HEK293T (cell line): ENCODE data around the gene ZNF638.
A peak's percentile ranks its signal among the peaks of the same experiment; 100 is the strongest.

Experiments used
- CTCF ChIA-PET: fragments of 350-600 bp; formaldehyde crosslinking; extraction: SDS; loops from one replicate; lab custom pipeline; 2021; ENCODE audit warnings: antibody characterized with exemption, inconsistent platforms; lab: Yijun Ruan, JAX
- POLR2A ChIA-PET: fragments of 350-600 bp; formaldehyde crosslinking; extraction: SDS; loops from one replicate; lab custom pipeline; 2020; ENCODE audit warnings: antibody characterized with exemption, inconsistent platforms; lab: Yijun Ruan, JAX
- DNase-seq: peaks from one replicate; pipeline ENCODE4 v3.0.0; 2012; ENCODE audit warnings: mixed read lengths; ENCODE audit errors: extremely low spot score
- ARNT ChIP-seq: fragments of 450-650 bp; IDR thresholded peaks from 2 replicates; pipeline ENCODE4 v1.6.1; 2017; ENCODE audit warnings: mild to moderate bottlenecking
- BHLHE40 ChIP-seq: fragments of 450-650 bp; IDR thresholded peaks from 2 replicates; pipeline ENCODE4 v1.6.1; 2016; ENCODE audit warnings: mild to moderate bottlenecking, moderate library complexity, borderline replicate concordance
- CTBP1 ChIP-seq: fragments of 450-650 bp; IDR thresholded peaks from 2 replicates; pipeline ENCODE4 v1.6.1; 2016; ENCODE audit warnings: borderline replicate concordance
- ELF4 ChIP-seq: fragments of 450-650 bp; IDR thresholded peaks from 2 replicates; pipeline ENCODE4 v1.6.1; 2017; ENCODE audit warnings: antibody characterized with exemption
- FOXA1 ChIP-seq: fragments of 450-650 bp; IDR thresholded peaks from 2 replicates; pipeline ENCODE4 v1.6.1; 2016; ENCODE audit warnings: mild to moderate bottlenecking
- FOXK2 ChIP-seq: fragments of 450-650 bp; IDR thresholded peaks from 2 replicates; pipeline ENCODE4 v1.6.1; 2016; ENCODE audit warnings: mild to moderate bottlenecking
- FOXM1 ChIP-seq: fragments of 450-650 bp; IDR thresholded peaks from 2 replicates; pipeline ENCODE4 v1.6.1; 2017; ENCODE audit warnings: mild to moderate bottlenecking, borderline replicate concordance
- HDGF ChIP-seq: fragments of 450-650 bp; IDR thresholded peaks from 2 replicates; pipeline ENCODE4 v1.6.1; 2017; ENCODE audit warnings: antibody characterized with exemption, borderline replicate concordance
- L3MBTL2 ChIP-seq: fragments of 450-650 bp; conservative IDR thresholded peaks from 2 replicates; pipeline ENCODE4 v1.6.1; 2016; ENCODE audit warnings: mild to moderate bottlenecking
- LEF1 ChIP-seq: fragments of 450-650 bp; IDR thresholded peaks from 2 replicates; pipeline ENCODE4 v1.6.1; 2017; ENCODE audit warnings: mild to moderate bottlenecking, borderline replicate concordance
- NFRKB ChIP-seq: fragments of 450-650 bp; IDR thresholded peaks from 2 replicates; pipeline ENCODE4 v1.6.1; 2016; ENCODE audit warnings: mild to moderate bottlenecking, moderate library complexity
- PKNOX1 ChIP-seq: fragments of 450-650 bp; IDR thresholded peaks from 2 replicates; pipeline ENCODE4 v1.6.1; 2016
- SP1 ChIP-seq: fragments of 450-650 bp; IDR thresholded peaks from 2 replicates; pipeline ENCODE4 v1.6.1; 2017
- SUZ12 ChIP-seq: fragments of 450-650 bp; IDR thresholded peaks from 2 replicates; pipeline ENCODE4 v1.6.1; 2016; ENCODE audit warnings: mild to moderate bottlenecking
- TARDBP ChIP-seq: fragments of 450-650 bp; IDR thresholded peaks from 2 replicates; pipeline ENCODE4 v1.6.1; 2016
- ZNF384 ChIP-seq: fragments of 450-650 bp; IDR thresholded peaks from 2 replicates; pipeline ENCODE4 v1.6.1; 2016

The ZNF638 gene

GRCh38 chr2:71460595-71461303 is 129.2 kb downstream of the ZNF638 start:
- CTCF ChIA-PET, result interaction anchor here (0.6 to 2.5 kb wide), 9 partner anchors 8 to 324 kb away, joined by 3 to 16 read pairs (median 4); partner anchors contain the start of gene DYSF

GRCh38 chr2:71461304-71461671 is 129.7 kb downstream of the ZNF638 start:
- no peak for DNase-seq
- TF ChIP-seq ZNF384 (no peak), NFRKB (no peak)
- CTCF ChIA-PET, result interaction anchor here (0.6 to 2.5 kb wide), 7 partner anchors 8 to 324 kb away, joined by 3 to 16 read pairs (median 4); partner anchors contain the start of gene DYSF
- POLR2A ChIA-PET, result no interaction called here

More at GRCh38 chr2:71460595-71461303, 129.2 kb downstream of the ZNF638 start:
- TF ChIP-seq PKNOX1, result peak; percentile 46
- TF ChIP-seq HDGF, result no peak
- TF ChIP-seq FOXA1, result no peak
- peak; percentile 95 for TF ChIP-seq ZNF384
- TF ChIP-seq FOXM1, result no peak
- peak; percentile 40 for DNase-seq
- POLR2A ChIA-PET, result no interaction called here

GRCh38 chr2:71462056-71462605 is 130.5 kb downstream of the ZNF638 start:
- POLR2A ChIA-PET, result no interaction called here
- CTCF ChIA-PET, result no interaction called here
- no peak for DNase-seq

GRCh38 chr2:71462641-71463341 is 131.2 kb downstream of the ZNF638 start:
- DNase-seq, result no peak
- ChIA-PET CTCF (no interaction called here), POLR2A (no interaction called here)
- no peak for TF ChIP-seq ZNF384
- TF ChIP-seq ELF4, result no peak
- TF ChIP-seq PKNOX1, result no peak
- no peak for TF ChIP-seq HDGF
- no peak for TF ChIP-seq ARNT

More at GRCh38 chr2:71462056-71462605, 130.5 kb downstream of the ZNF638 start:
- no peak for TF ChIP-seq CTBP1
- no peak for TF ChIP-seq L3MBTL2
- no peak for TF ChIP-seq SUZ12
- TF ChIP-seq ELF4, result no peak
- no peak for TF ChIP-seq PKNOX1
- TF ChIP-seq SP1, result no peak
- TF ChIP-seq TARDBP, result no peak
- no peak for TF ChIP-seq ZNF384
- TF ChIP-seq HDGF, result no peak
- TF ChIP-seq ARNT, result no peak
- TF ChIP-seq BHLHE40, result no peak
- no peak for TF ChIP-seq FOXA1
- TF ChIP-seq LEF1, result no peak
- TF ChIP-seq FOXK2, result no peak
- no peak for TF ChIP-seq FOXM1
- TF ChIP-seq NFRKB, result no peak

- ChIA-PET POLR2A (no interaction called here), CTCF (no interaction called here)
- TF ChIP-seq L3MBTL2, result no peak
- TF ChIP-seq ZNF384, result no peak
- TF ChIP-seq HDGF, result no peak
- TF ChIP-seq TARDBP, result no peak
- TF ChIP-seq SUZ12, result no peak
- TF ChIP-seq PKNOX1, result no peak
- no peak for TF ChIP-seq FOXM1
- no peak for TF ChIP-seq LEF1
- no peak for TF ChIP-seq FOXK2
- TF ChIP-seq ELF4, result no peak
- TF ChIP-seq SP1, result no peak
- no peak for TF ChIP-seq FOXA1
- no peak for TF ChIP-seq ARNT
- DNase-seq, result no peak
Observed at GRCh38 chr2:71463342-71463654, 131.7 kb downstream of the ZNF638 start.

- CTCF ChIA-PET, result no interaction called here
Observed at GRCh38 chr2:71464389-71464788, 132.8 kb downstream of the ZNF638 start.

More at GRCh38 chr2:71464389-71464788, 132.8 kb downstream of the ZNF638 start:
- POLR2A ChIA-PET, result no interaction called here
- DNase-seq, result no peak
- TF ChIP-seq FOXM1, result no peak
- TF ChIP-seq TARDBP, result no peak
- no peak for TF ChIP-seq SP1
- TF ChIP-seq LEF1, result no peak
- no peak for TF ChIP-seq ARNT
- TF ChIP-seq ELF4, result no peak
- no peak for TF ChIP-seq ZNF384
- no peak for TF ChIP-seq L3MBTL2
- TF ChIP-seq NFRKB, result no peak
- TF ChIP-seq HDGF, result no peak
- no peak for TF ChIP-seq FOXK2
- no peak for TF ChIP-seq SUZ12
- TF ChIP-seq BHLHE40, result no peak
